Activated CD4-positive, CD25-positive, alpha-beta regulatory T cell treated with anti-CD3 and anti-CD28 coated beads, Interleukin-2, amount 50 U/mL, for 16 hours (primary cell): Measurements from ENCODE around the gene MCTP2.
A peak's percentile ranks its signal among the peaks of the same experiment; 100 is the strongest.

Source experiments
- DNase-seq: peaks from one replicate; pipeline ENCODE4 v3.0.0-alpha.2; 2020; ENCODE audit warnings: low read depth, low spot score

Gene MCTP2

DNA sequence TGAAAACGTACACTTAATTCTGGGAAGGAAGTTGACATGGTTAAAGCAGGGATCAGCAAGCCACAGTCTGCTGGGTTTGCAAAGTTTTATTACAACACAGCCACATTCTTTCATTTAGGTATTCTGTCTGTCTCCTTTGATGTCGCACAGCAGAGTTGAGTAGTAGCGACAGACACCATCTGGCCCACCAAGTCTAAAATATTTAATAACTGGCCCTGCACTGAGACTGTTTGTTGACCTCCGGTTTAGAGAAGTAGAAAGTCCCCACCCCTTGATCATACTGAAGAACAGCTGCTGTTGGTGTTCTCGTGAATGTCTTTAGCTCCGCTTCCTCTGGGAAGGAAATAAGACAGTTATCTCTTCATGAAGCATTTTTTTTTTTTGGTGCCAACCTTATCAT is 66.2 kb downstream of the MCTP2 start:
- no peak for DNase-seq

GRCh38 chr15:94298364-94298763 is 67.0 kb downstream of the MCTP2 start:
- DNase-seq = no peak

DNA sequence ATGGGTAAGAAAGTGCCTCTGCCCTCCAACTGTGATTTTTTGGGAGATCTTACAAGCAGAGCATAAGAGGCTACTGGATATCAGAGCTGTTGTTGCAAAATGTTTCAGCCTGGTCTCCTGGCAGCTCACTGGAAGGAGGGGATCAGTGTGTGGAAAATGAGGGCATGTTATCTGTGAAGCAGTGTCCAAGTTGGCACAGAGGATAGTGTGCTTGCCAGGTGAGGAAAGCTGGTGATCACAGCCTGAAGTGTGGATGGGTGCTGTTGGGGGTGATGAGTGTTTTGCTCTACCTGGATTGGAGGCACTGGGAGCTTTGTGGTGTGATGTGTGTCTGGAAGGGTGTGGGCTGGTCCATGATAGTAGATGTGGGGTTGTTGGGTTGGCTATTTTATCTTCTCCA is 69.3 kb downstream of the MCTP2 start:
- DNase-seq = no peak

- no peak for DNase-seq
Observed at GRCh38 chr15:94305133-94305532, 73.8 kb downstream of the MCTP2 start.

- no peak for DNase-seq
Observed at GRCh38 chr15:94306700-94307650, 75.6 kb downstream of the MCTP2 start.

- DNase-seq = no peak
Observed at GRCh38 chr15:94312946-94313345, 81.6 kb downstream of the MCTP2 start.

GRCh38 chr15:94314639-94315038 is 83.3 kb downstream of the MCTP2 start:
- no peak for DNase-seq

GRCh38 chr15:94317211-94317610 is 85.8 kb downstream of the MCTP2 start:
- DNase-seq = no peak

DNA sequence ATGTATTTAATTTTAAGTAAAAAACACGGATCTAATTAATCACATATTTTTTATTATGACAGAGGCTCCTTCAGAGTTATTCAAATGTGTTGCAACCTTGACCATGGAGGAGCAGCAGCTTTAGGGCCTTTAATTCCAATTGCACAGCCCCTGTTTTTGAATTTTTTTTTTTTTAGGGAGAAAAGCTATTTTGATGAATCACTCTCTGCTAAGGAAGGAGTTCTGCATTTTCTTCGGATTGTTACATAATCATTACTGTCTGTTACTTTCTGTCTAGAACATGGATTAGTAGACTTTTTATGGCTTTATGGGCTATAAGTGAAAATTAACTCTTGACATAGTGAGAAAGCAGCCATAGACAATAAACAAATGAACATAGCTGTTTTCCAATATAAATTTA is 90.8 kb downstream of the MCTP2 start:
- no peak for DNase-seq

DNA sequence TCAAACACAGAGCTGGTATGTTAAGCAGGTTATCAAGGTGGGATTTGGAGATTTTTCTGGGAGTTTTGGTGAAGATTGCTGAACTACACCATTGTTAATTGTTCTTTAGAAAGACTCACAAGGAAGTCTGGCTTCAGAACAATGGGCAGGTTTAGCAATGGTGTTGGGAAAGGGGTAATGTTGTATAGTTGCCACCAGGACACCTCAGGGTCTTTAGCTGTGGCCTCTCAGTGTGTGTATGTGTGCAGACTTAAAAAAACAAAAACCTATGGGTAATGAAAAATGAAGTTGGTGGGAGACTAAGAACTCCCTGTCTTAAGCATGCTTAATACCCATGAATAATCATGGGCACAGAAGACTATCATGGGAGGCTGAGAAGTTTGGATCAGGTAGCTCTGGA is 91.7 kb downstream of the MCTP2 start:
- DNase-seq = no peak

GRCh38 chr15:94324117-94324826 is 92.9 kb downstream of the MCTP2 start:
- DNase-seq = peak; percentile 28

DNA sequence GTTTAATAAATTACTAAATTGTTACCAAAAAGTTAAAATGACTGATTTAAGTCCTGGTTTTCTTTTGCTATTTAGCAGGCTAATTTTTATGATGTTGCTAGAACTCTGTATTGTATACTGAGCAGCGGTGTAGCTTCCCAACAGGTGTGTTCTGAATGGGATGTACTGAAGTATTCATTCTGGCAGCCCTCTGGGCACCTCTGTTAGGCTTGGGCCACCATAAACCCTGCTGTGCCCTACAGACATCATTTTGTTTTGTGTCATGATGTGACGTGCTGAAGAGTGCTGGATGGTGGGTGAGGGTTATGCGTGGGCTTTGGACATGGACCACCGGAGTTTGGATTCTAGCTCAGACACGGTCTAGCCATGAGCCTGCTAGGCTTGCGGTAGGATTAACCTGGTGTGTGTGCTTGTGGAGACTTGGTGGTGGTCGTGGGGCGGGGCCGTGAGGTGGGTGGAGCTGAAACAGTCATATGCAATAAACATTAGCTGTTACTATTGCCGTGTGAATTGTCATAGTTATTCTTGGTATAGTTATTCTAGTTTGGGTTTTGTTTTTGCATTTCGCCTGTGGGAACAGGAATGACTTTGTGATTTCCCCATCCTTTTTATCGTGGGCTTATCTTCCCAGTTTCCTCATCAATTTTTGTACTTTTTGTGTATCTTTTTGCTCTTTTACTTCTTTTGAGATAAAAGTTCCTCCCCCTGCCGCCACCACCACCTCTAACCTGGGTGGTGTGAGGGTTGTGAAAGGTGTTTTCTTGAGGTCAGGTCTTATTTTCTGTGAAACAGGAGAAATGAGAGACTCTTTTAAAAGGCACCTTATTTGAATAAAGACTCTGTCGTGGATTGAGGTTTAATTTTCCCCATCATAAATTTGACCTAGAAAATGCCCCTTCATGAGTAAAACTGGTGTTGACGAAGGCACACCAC is 93.7 kb downstream of the MCTP2 start:
- DNase-seq = no peak

DNA sequence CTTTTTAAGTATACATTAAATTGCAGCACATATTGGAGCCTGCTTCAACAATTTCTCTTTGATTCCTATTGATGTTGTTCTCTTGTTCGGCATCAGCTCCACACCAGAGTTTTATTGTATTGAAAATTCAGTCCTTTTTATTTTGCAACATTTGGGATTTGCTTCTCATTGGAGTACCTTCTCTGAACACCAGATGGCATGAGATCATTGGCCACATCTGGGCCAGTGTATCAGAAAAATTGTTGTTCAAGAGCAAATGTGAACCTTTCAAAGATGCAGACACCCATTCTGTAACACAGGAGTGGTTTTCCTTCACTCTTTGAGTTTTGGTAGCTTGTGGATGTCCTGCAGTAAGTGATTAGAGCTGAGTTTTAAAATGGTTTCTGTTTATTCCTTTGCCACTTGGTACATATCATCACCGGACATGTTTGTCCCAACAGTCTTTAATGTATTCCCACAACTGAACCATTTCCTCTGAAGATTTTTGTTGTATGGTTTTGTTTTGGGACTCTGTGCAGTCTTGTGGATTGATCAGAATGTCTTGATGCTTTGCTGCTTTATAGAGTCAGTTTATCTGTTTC is 96.1 kb downstream of the MCTP2 start:
- no peak for DNase-seq

GRCh38 chr15:94331731-94332130 is 100.4 kb downstream of the MCTP2 start:
- no peak for DNase-seq

GRCh38 chr15:94335616-94336015 is 104.3 kb downstream of the MCTP2 start:
- no peak for DNase-seq

DNA sequence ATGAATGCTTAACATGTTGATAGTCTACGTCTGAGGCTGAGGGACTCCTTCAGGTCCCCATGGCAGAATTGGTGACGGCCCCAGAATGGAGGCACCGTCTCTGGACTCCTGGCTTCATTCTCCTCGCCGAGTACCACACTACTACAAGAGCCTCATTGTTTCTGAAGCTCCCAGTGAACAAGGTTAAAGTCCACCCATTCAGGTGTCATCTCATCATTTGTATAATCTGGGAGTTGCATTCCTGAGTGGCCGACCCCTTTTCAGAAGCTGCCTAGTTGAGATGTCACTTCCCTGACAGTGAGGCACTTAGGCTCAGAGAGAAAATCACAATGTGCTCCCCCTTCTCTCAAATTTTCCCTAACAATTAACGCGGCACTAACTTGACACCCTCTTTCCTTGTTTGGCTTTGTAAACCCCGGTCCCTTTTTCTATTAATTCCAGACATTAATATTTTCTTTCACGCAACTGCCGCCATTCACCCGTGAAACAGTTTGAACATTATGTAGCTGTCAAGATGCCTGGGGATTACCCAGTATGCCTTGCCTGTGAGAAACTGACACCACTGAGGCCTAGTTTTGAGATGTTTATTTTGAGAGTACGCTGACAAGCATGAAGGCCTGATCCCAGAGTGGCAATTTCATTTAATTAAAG is 105.6 kb downstream of the MCTP2 start:
- DNase-seq = no peak

GRCh38 chr15:94338243-94338846 is 107.0 kb downstream of the MCTP2 start:
- no peak for DNase-seq

GRCh38 chr15:94346282-94346681 is 114.9 kb downstream of the MCTP2 start:
- DNase-seq = no peak

- DNase-seq = no peak
Observed at GRCh38 chr15:94348084-94348483, 116.7 kb downstream of the MCTP2 start.

DNA sequence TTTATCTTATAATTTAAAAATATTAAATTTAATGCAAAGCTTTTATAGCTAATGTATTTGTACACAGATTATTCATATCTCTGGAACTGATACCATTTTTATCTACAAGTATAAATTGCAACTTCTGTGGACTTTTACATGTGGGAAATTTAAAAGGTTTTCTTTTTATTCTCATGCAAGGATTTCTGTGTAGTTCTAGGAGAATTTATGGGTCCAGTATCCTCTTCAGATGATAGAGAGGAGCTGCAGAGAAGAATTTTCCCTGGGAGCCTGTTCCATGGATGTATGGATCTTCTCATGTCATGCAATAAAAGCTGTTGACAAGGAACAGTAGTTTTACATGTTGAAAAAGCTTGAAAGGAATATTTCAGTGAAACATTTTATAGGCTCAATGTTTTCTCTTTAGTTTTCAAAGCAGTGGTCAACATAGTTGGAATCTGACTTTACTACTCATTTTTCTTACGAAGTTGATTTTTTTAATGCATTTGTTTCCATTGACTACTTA is 119.7 kb downstream of the MCTP2 start:
- no peak for DNase-seq
